Daoy (cell line): ENCODE results near the gene ZFYVE26. TPM values are rescaled to one million over a fixed set of nuclear protein-coding genes. Genes with fewer than 3 reads are reported as not detected.
"Not testable (repeated sequence)": the region's sequence is repeated elsewhere in the genome, so short reads cannot be mapped to it uniquely, and the experiment has no call there.

Source experiments
- DNase-seq: peaks from one replicate; pipeline ENCODE4 v3.0.0-alpha.2; 2015; ENCODE audit warnings: low read depth
- total RNA-seq: library from RNA; depleted of rRNA; stranded (reverse); fragments of >200 nt; shearing (Covaris generic); gene quantifications from 2 replicates; pipeline ENCODE4 v1.2.3, GENCODE V29; 2014

The ZFYVE26 gene
- total RNA-seq, 1 experiment from 2014 or later = 13.9 TPM

DNA sequence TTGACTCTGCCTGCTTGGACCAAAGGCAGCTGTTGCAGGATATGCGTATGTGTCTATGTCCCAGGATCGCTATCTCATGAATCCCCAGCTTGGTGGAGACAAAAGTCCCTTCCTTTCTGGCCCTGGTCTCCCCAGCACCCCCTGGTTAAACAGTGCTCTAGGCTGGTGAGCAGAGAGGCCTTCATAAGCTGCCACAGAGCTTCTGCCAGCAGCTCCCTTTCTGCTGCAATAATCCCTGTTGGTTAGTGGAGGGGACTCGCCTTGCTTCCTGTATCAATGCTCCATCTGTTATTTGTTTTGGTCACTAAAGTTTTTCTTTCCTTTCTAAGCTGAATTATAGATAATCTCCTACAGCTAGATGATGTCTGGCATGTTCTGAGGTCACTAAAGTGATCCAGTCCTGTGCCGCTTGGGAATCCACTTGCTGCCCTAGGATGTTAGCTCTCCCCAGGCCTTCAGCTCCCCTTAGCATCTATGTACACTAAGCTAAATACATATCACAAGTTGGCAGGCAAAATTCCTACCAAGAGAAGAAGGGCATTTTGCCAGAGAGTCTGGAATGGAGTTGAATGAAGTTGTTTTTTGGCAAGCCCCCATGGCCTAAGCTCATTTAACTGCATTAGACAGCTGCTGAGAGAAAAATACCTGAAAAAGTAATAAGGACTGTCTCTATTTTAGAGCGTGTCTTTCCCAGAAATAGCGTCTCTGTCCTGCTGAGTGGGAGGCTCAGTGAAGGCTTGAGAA lies 66.9 kb downstream of the ZFYVE26 start:
- no peak for DNase-seq

DNA sequence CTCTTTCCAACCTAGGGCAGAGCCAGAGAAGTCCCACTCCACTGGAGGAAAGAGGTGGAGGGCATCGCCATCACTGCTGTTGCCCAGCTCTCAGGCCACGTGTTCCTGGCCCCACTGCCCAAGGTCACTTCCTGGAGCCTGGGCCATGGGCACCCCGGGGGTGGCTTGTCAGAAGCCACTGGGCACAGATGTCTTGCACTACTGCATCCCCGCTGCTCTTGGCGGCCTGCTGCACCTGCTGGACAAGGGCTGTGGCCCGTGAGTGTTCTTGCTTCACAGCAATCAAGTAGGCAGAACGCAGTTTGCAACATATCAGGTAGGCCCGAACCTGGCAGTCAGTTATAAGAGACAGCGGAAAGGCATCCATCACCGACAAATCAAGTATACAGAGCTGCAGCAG lies 68.1 kb downstream of the ZFYVE26 start:
- no peak for DNase-seq

DNA sequence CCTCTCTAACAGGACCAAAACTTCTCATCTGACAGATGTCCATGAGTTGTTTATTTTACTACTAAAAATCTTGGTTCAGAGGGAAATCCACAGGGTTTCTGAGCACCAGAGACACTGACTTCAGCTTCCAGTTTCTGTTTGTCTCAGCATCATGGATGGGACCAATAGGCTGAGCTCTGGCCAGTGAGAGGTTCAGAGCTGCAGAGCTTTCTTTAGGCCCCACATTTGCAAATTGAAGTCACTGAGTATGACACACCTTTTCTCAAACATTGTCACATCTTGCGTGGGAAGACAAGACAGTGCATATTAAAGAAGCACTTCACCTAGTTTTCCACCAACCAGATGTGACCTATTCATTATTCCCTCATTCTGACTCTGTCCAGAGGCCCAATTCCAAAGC lies 69.5 kb downstream of the ZFYVE26 start:
- no peak for DNase-seq

DNA sequence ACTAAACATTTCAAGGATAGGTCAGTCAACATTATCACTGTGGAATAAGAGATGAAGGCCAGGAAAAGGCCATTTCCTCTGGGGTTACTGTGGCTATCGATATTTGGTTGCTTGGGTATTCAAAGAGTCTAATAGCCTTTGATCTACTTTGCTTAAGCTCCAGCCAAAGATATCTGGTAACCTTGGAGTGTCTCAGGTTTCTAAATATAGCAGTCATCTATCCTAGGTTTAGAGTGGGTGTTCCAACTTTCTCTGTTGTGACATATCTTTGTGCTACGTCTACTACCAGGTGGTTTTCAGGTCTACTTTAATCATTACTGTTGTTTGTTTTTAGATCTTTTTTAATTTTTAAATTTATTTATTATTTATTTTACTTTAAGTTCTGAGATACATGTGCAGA lies 72.3 kb downstream of the ZFYVE26 start:
- no peak for DNase-seq

DNA sequence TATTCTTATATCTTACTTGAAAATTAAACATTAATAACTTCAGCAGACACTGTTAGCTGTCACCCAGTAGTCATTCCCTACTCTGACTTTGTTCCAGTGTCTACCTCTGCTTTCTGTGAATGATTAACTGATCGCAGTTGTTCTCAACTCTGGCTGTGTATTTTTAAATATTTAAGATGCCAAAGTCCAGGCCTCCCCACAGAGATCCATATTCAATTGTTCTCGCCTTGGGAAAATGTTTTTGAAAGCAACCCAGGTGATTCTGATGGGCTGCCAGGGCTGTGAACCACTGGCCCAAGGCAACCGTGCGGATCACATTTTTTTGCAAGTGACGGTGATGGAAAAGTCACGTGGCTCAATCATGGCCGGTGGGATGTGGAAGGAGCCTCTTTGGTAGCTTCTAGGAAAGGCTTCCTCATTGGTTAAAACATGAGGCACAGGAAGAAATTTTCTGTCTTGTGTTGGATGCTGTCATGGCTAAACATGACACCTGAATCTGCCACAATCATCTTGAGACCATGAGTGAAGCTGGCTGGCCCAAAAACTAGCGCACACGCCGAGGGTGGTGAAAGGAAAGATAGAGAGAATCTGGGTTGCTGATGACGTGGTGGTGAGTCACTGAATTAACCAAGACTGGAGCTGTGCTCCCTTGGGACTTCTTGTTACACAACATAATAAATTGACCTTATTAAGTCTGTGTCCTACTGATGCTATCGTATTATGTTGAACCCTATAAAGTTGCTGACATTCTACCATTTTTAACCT lies 77.5 kb downstream of the ZFYVE26 start:
- DNase-seq = peak; percentile 92

DNA sequence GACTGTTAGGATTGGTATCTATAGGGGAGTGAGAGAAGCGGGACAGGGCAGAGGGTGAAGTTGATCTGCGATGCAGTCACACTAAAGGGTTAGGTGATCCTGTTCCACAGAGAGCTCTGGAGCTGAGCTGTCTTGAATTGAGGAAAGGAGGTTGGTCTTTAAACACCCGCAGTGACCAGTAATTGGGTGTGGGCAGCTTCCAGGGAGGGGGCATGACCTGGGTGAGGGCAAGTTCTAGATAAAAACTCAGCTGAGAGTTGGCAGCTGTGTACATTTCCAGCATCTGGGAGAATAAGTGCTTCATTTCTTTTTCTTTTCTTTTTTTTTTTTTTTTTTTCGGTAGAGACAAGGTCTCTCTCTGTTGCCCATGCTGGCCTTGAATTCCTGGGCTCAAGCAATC lies 79.6 kb downstream of the ZFYVE26 start:
- DNase-seq = no peak

DNA sequence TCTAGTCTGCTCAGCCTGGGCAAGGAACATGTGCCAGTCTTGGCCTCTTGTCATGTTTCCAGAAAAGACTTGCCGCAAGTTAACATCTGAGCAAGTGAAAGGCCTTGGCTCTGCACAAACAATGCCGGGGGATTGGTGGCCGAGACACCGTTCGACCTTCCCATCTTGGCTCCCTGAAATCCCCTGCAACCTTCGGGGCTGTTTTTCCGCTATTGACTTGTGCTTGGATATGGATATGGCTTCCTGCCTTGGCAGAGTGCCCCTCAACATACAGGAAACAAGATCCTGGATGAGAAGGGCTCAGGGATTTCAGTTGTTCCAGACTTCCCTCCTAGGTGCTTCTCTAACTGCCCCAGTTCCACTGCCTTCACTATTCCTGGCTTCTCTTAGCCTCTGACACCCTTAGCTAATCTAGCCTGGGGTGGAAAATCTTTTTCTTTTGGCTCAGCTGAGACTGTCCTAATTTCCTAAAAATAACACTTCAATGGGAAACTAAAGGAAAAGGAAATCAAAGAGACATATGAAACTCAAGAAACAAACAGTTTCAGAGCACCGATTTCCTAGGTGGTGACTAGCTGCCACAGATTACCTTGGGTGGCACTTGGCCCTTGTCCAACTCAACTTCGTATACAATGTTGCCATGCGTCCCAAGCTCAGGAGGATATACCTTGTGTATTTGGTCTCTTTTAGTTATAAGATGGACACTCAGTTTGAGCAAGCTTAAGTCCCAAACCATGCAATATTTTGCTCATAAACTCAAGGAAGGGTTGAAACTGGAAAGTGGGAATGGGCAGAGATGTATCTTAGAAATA lies 80.8 kb downstream of the ZFYVE26 start:
- no peak for DNase-seq

DNA sequence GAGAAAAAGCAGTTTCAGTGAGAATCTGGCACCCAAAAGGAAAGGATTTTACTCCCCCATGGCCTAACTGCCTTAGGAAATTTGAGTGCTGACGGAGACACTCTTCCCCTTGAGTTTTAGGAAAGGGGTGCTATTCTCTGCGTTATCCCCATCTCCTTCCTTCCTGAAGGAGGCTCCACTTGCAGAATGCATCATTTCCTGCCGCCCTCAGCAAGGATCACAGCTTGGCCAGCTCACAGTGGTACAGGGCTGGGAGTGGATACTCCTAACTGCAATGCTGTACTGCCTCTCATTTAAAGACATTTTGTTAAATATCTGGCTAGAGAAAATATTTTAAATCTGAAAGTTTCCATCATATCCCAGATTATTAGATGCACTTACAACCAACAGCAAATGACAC lies 81.7 kb downstream of the ZFYVE26 start:
- peak; percentile 25 for DNase-seq

DNA sequence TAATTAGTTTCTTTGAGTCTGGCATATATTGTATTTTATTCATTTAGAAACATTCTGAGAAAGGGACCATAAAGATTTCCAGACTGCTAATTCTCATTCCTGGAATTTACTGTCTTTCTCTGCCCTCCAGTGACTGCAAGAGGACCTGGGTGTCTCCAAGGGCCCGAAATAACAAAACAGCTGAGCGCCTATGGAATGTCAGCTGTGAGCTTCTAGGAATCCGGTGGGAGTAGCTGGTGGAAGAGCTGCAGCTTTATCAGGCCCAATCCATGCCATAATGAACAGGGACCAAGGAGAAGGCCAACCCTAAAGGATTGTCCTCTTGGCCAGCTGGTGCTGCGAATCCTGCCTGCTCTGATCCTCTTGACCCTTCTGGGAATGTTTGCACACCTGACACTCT lies 82.8 kb downstream of the ZFYVE26 start:
- DNase-seq = no peak

DNA sequence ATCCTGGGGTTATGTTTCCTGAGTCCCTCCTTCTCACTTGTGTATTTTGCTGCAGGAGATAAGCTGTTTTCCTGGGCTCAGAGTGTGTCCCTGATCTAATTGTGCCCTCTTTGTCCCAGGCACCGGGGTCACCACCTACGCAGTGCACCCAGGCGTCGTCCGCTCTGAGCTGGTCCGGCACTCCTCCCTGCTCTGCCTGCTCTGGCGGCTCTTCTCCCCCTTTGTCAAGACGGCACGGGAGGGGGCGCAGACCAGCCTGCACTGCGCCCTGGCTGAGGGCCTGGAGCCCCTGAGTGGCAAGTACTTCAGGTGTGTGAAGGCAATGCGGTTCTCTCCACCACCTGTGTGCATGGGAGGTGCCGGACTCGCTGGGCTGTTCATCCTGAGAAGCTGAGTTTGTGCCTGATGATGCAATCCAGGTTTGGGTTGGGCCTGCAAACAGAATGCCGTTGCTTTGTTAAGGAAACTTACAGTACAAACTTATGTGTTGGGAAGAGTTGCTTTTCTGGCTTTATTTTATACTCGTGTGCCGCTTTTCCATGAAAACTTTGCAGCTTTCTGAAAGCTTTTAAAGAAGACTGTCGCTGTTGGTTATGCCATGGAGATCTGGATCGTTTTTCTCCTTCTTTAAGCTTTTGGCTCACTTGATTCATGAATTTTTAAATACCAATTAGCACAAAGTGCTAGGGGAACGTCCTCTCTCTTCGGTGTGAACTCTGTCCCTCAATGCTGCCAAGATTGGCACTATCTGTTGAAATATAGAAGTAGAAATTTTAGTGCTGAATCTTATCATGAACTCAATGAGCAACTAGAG lies 87.1 kb downstream of the ZFYVE26 start:
- DNase-seq = no peak

DNA sequence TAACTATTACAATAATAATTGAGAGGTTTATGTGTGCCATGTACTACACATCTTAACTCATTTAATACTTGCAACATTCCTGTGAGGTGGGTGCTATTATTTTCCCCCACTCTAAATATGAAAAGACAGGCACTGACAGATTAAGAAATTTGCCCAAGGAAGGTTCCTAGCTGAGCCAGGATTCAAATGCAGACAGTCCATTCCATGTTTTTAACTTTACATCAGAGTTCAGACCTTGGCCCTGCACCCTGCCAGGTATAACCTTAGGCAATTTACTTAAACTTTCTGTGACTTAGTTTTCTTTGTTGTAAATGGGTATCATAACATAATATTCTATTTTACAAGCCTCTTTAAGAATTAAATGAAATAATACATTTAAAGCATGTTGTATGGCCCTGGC lies 88.1 kb downstream of the ZFYVE26 start:
- no peak for DNase-seq

DNA sequence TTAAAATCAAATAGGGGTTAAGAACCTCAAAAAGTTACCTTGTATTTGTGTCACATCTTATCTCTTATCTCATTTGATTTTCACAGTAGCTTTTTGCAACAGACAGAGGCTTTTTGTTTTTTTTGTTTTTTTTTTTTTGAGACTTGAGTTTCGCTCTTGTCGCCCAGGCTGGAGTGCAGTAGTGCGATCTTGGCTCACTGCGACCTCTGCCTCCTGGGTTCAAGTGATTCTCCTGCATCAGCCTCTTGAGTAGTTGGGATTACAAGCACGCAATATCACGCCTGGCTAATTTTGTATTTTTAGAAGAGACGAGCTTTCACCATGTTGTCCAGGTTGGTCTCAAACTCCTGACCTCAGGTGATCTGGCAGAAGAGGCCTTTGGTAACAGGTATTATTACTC lies 89.0 kb downstream of the ZFYVE26 start:
- DNase-seq = no peak

DNA sequence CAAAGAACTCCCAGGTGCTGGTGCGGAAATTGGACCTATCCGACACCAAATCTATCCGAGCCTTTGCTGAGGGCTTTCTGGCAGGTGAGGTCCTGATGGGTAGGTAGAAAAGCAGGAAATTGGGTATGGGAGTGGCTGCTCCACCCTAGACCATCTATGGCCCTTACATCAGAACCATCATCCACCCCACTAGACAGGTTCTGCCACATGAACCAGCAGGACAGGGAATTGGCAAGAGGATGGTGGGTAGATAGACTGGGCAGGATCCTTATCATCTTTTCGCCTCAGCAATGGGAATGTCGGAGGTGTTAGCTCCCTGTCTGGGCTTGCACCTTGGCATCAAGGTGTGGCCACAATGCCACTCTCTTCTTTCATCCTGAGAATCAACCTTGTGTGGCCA lies 91.2 kb downstream of the ZFYVE26 start:
- no peak for DNase-seq

DNA sequence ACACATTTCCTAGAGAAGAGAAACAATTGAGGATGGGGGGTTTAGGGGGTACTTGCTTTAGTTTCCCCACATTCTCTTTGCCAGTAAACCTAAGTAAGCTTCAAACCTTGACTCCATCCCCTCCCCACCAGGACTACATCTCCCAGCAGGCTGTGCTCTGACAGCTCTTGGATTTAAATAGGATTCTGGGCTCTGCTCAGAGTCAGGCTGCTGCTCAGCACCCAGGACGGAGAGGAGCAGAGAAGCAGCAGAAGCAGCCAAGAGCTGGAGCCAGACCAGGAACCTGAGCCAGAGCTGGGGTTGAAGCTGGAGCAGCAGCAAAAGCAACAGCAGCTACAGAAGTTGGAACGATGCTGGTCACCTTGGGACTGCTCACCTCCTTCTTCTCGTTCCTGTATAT lies 94.1 kb downstream of the ZFYVE26 start:
- peak; percentile 11 for DNase-seq

DNA sequence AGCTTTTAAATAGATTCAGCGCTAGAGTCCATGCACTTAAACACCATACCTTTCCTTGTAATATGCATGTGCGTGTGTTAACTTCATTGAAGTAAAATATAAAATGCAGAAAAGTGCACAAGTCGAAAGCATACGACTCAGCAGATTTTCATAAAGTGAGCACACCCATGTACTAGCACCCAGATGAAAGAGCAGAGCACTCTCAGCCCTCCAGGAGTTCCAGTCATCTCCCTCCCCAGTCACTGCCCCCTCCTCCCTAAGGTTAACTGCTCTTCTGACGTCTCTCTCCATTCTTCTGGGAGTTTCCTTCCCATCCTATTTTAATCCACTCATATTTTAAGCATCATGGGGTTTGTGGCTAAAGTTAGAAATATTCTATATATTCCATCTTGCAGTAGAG lies 94.5 kb downstream of the ZFYVE26 start:
- DNase-seq = no peak

DNA sequence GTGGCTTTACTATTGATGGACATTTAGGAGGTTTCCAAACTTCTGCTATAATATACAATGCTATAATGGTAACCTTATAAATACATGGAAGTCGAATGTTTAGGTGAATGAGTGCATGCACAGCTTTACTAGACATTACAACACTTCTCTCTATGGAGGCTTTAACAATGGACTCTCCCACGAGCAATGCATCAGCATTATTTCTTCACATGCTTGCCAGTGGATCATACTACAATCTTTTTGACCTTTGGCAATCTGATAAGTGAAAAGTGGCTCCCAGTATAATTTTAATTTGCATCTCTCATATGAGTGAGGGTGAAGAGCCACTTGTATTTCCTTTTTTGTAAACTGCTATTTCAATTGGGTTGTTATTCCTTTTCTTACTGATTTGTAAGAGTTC lies 96.5 kb downstream of the ZFYVE26 start:
- no peak for DNase-seq

DNA sequence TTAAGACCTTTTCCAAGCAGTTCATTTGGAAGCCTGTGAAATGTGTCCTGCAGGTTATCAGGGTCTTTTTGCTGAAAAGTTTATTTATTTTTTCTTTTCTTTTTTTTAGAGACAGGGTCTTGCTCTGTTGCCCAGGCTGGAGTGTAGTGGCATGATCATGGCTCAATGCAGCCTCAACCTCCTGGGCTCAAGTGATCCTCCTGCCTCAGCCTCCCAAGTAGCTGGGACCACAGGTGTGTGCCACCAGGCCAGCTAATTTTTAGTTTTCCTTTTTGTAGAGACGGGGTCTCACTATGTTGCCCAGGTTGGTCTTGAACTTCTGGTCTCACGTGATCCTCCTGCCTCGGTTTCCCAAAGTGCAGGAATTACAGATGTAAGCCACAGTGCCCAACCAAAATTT lies 97.0 kb downstream of the ZFYVE26 start:
- DNase-seq = not testable (repeated sequence)

DNA sequence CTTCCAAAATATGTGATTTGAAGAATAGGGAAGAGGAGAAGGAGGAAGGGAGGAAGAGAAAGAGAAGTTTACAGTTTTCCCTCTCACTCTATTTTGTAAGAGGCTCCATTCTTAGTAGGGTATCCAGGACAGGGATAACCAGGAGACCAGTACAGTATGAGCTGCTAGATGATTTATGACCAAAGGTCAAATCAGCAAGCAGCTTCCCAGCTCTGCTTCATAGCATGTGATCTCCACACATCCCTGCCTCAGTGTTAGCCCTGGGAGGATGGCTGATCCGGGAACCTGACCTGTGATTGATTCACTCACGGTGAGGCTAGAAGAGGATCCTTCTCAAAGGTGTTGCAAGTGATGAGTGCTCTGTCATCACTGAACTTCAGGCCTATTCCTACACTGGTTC lies 98.1 kb downstream of the ZFYVE26 start:
- no peak for DNase-seq

DNA sequence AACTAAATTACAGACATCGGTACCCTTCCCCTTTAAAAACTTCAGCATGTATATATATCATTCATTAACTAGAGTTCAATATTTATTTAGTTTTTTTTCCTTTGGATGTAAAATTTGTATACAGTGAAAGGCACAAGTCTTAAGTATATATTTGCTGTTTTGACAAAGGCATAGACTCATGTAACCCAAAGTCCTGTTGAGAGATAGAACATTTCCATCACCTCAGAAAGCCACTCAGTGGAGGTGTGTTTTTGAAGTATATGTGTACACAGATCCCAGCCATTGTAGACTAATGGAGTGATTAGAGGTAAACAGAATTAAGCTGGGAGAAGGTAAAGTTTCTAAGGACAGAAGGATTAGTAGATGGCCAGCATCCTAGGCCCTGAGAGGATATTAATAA lies 99.3 kb downstream of the ZFYVE26 start:
- no peak for DNase-seq

DNA sequence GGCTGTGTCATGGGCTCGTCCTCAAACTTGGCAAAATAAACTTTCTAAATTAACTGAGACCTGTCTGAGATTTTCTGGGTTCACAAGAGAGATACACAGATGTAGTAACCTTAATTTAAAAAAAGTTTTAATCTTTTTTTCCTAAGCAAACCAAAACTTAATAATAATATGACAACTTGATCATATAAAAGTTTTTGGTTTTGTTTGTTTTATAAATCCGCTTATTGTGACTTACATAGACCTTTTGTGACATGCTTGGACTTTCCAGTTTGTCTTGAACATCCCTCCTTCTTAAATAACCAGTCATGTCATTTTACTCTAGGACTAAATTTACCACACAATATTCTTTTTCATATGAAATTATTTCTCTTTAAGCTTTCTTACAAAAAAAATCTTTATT lies 106.2 kb downstream of the ZFYVE26 start:
- DNase-seq = no peak

DNA sequence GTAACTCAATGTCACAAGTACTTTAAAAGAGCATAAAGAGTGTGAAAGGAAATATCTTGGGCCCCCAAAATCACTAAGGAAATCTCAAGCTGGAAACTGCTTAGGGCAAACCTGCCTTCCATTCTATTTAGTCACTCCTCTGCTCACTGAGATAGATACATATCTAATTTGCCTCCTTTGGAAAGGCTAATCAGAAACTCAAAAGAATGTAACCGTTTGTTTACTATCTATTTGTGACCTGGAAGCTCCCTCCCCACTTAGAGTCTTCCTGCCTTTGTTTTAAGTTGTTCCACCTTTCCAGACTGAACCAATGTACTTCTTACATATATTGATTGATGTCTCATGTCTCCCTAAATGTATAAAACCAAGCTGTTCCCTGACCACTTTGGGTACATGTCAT lies 106.6 kb downstream of the ZFYVE26 start:
- not testable (repeated sequence) for DNase-seq

DNA sequence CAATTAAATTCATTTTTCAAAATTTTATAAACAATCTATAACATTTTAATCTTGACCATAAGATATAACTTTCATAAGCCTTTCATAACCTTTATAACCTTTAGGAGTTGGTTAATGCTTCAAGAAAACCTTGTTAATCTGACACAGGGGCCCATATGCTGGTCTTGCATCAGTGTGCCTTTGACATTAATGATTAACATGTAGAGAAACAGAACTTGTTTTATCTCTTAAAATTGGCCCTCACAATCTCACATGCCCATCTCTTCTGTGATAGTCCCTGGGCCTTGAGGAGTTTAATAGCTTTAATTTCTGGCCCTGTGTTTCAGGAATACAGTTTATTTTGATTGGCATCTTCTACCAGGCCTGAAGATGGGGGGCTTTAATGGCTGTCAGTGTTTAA lies 107.0 kb downstream of the ZFYVE26 start:
- not testable (repeated sequence) for DNase-seq
